ENCODE results near the gene SPATA33. TPM values are rescaled to one million over a fixed set of nuclear protein-coding genes. Genes with fewer than 3 reads are reported as not detected.

Gene SPATA33
- total and polyA plus RNA-seq, 2 donors, result 4.7 to 8.1 TPM

- WGBS, result 55% methylated on average over 17 of the region's 17 CpGs
- no peak overlapping the region for H3K27ac ChIP-seq (ENCODE audit: low read depth in 1 of 2, low read length in 1 of 2)
- peaks cover 0 to 4% of the 10 kb centered on the region in 2 donors for H3K27me3 ChIP-seq (ENCODE audit: control insufficient read depth in 2 of 2, insufficient read depth in 1 of 2, low read length in 1 of 2)
- no peaks in the 10 kb centered on the region for H3K36me3 ChIP-seq (ENCODE audit: control insufficient read depth in 2 of 2, insufficient read depth in 2 of 2, low read length in 1 of 2)
- H3K4me3 ChIP-seq (ENCODE audit: low read length in 2 of 2), result no peak overlapping the region
- peaks cover 0 to 18% of the 10 kb centered on the region in 2 donors for H3K9me3 ChIP-seq (ENCODE audit: control insufficient read depth in 2 of 2, insufficient read depth in 1 of 2, low read length in 1 of 2)
- no peak for DNase-seq (ENCODE audit: low read depth in 6 of 9, low spot score in 9 of 9)
- H3K4me1 ChIP-seq (ENCODE audit: control insufficient read depth in 2 of 2, insufficient read depth in 2 of 2, low read length in 2 of 2), result peaks cover 12 to 31% of the 10 kb centered on the region in 2 donors
These were observed 42.0 kb upstream of the SPATA33 start for GRCh38 chr16:89615596-89616090.

- Histone ChIP-seq H3K4me3 (ENCODE audit: low read length in 2 of 2) (no peak overlapping the region), H3K36me3 (ENCODE audit: control insufficient read depth in 2 of 2, insufficient read depth in 2 of 2, low read length in 1 of 2) (no peaks in the 10 kb centered on the region), H3K27ac (ENCODE audit: low read depth in 1 of 2, low read length in 1 of 2) (peak overlapping the region; percentile 17 to 19), H3K4me1 (ENCODE audit: control insufficient read depth in 2 of 2, insufficient read depth in 2 of 2, low read length in 2 of 2) (peaks cover 12 to 31% of the 10 kb centered on the region in 2 donors), H3K9me3 (ENCODE audit: control insufficient read depth in 2 of 2, insufficient read depth in 1 of 2, low read length in 1 of 2) (peaks cover 0 to 18% of the 10 kb centered on the region in 2 donors), H3K27me3 (ENCODE audit: control insufficient read depth in 2 of 2, insufficient read depth in 1 of 2, low read length in 1 of 2) (peaks cover 0 to 9% of the 10 kb centered on the region in 2 donors)
- 73% methylated on average over 20 of the region's 20 CpGs for WGBS
- no peak for DNase-seq (ENCODE audit: low read depth in 6 of 9, low spot score in 9 of 9)
These were observed 41.0 kb upstream of the SPATA33 start for GRCh38 chr16:89616623-89617022.

DNA sequence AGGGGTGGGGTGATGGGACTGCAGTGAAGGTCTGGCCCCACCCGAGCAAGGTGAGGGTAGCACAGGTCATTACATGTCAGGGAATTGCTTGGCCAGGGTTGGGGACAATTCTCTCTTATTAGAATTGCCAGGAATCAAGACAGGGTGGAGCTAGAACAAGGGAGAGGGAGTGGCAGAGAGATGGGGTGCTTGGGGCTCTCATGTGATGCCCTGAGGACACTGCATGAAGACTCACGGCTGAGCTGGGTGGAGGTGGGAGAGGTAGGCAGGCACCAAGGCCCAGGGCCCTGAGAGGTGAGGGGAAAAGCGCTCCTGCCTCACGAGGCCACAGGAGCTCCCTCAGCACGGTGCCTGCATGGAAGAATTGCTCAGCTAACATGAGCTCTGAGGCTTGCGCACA, 40.6 kb upstream of the SPATA33 start:
- peaks cover 0 to 18% of the 10 kb centered on the region in 2 donors for H3K9me3 ChIP-seq (ENCODE audit: control insufficient read depth in 2 of 2, insufficient read depth in 1 of 2, low read length in 1 of 2)
- H3K27ac ChIP-seq (ENCODE audit: low read depth in 1 of 2, low read length in 1 of 2), result peak overlapping the region; percentile 3 to 17
- 77% methylated on average over 6 of the region's 6 CpGs for WGBS
- H3K4me1 ChIP-seq (ENCODE audit: control insufficient read depth in 2 of 2, insufficient read depth in 2 of 2, low read length in 2 of 2), result peaks cover 12 to 31% of the 10 kb centered on the region in 2 donors
- no peaks in the 10 kb centered on the region for H3K36me3 ChIP-seq (ENCODE audit: control insufficient read depth in 2 of 2, insufficient read depth in 2 of 2, low read length in 1 of 2)
- DNase-seq (ENCODE audit: low read depth in 6 of 9, low spot score in 9 of 9), result no peak
- H3K4me3 ChIP-seq (ENCODE audit: low read length in 2 of 2), result no peak overlapping the region
- peaks cover 0 to 14% of the 10 kb centered on the region in 2 donors for H3K27me3 ChIP-seq (ENCODE audit: control insufficient read depth in 2 of 2, insufficient read depth in 1 of 2, low read length in 1 of 2)

DNA sequence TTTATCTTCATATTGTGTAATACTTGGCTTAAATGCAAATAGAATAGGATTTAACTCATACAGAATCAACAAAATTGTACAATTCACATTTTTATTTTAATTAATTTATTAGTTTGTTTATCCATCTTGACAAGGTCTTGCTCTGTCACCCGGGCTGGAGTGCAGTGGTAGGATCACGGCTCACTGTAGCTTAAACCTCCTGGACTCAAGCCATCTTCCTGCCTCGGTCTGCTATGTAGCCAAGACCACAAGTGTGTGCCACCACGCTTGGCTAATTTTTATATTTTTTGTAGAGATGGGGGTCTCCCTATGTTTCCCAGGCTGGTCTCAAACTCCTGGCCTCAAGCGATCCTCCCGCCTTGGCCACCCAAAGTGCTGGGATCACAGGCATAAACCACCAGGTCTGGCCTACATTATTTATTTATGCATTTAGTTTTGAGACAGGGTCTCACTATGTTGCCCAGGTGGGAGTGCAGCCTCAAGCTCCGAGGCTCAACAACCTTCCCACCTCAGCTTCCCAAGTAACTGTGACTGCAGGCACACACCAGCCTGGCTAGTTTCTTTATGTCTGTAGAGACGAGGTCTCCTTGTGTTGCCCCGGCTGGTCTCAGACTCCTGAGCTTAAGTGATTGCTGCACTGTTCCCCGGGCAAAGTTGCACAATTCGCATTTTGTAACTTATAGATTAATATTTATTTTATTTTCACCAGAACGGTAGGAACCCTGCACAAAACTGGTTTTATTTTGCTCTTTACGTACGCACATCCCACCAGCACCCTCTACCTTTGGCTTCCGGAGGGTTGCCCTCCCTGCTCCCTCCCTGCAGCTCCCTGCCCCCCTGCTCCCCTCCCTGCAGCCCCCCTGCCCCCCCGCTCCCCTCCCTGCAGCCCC, 39.3 kb upstream of the SPATA33 start:
- Histone ChIP-seq H3K4me3 (ENCODE audit: low read length in 2 of 2) (no peak overlapping the region), H3K4me1 (ENCODE audit: control insufficient read depth in 2 of 2, insufficient read depth in 2 of 2, low read length in 2 of 2) (peaks cover 3 to 18% of the 10 kb centered on the region in 2 donors), H3K27me3 (ENCODE audit: control insufficient read depth in 2 of 2, insufficient read depth in 1 of 2, low read length in 1 of 2) (peaks cover 0 to 25% of the 10 kb centered on the region in 2 donors), H3K27ac (ENCODE audit: low read depth in 1 of 2, low read length in 1 of 2) (no peak overlapping the region), H3K9me3 (ENCODE audit: control insufficient read depth in 2 of 2, insufficient read depth in 1 of 2, low read length in 1 of 2) (peaks cover 0 to 14% of the 10 kb centered on the region in 2 donors), H3K36me3 (ENCODE audit: control insufficient read depth in 2 of 2, insufficient read depth in 2 of 2, low read length in 1 of 2) (no peaks in the 10 kb centered on the region)
- WGBS, result 87% methylated on average over 15 of the region's 16 CpGs
- no peak for DNase-seq (ENCODE audit: low read depth in 6 of 9, low spot score in 9 of 9)

DNA sequence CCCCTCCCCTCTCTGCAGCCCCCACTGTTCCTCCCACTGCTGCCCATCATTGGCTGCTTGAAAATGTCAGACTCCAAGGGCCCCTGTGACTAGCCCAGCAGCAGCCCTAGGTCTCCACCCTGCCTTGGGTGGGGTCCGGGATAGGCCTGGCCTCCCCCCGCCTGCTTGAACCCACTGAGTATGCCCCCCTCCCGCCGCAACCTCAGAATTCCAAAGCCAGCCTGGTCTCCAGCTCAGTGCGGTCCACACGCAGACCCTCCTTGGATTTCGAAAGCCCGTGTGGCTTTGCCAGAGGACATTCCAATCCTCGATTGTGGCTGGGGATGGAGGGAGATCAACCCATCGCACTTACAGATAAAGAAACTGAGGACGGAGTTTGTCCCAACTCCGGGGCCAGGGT, 37.8 kb upstream of the SPATA33 start:
- 95% methylated on average over 12 of the region's 12 CpGs for WGBS
- Histone ChIP-seq H3K27me3 (ENCODE audit: control insufficient read depth in 2 of 2, insufficient read depth in 1 of 2, low read length in 1 of 2) (peaks cover 0 to 40% of the 10 kb centered on the region in 2 donors), H3K4me1 (ENCODE audit: control insufficient read depth in 2 of 2, insufficient read depth in 2 of 2, low read length in 2 of 2) (peaks cover 0 to 8% of the 10 kb centered on the region in 2 donors), H3K4me3 (ENCODE audit: low read length in 2 of 2) (no peak overlapping the region), H3K9me3 (ENCODE audit: control insufficient read depth in 2 of 2, insufficient read depth in 1 of 2, low read length in 1 of 2) (peaks cover 0 to 11% of the 10 kb centered on the region in 2 donors), H3K36me3 (ENCODE audit: control insufficient read depth in 2 of 2, insufficient read depth in 2 of 2, low read length in 1 of 2) (no peaks in the 10 kb centered on the region), H3K27ac (ENCODE audit: low read depth in 1 of 2, low read length in 1 of 2) (no peak overlapping the region)
- DNase-seq (ENCODE audit: low read depth in 6 of 9, low spot score in 9 of 9), result no peak

DNA sequence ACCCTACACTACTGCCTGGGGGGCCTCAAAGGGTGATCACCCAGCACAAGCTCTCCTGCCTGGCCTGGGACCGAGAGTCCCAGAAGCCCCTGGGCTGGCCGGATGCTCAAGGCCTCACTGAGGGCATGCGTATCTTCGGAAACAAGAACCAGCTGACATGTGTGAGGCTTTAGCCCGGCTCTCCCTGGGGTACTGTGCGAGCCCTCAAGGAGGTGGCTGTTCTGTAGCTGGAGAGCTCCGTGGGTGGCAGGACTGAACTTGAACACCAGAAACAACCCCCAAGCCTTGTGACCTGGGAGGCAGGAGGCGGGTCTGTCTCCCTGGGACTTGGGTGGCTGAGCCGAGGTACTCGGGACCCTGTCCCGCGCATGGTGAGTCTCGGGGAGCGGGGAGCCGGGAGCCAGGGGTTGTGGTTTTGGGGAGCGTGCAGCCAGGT, 37.2 kb upstream of the SPATA33 start:
- H3K4me1 ChIP-seq (ENCODE audit: control insufficient read depth in 2 of 2, insufficient read depth in 2 of 2, low read length in 2 of 2), result peaks cover 0 to 3% of the 10 kb centered on the region in 2 donors
- no peak overlapping the region for H3K27ac ChIP-seq (ENCODE audit: low read depth in 1 of 2, low read length in 1 of 2)
- 95% methylated on average over 16 of the region's 16 CpGs for WGBS
- H3K4me3 ChIP-seq (ENCODE audit: low read length in 2 of 2), result no peak overlapping the region
- H3K36me3 ChIP-seq (ENCODE audit: control insufficient read depth in 2 of 2, insufficient read depth in 2 of 2, low read length in 1 of 2), result no peaks in the 10 kb centered on the region
- H3K9me3 ChIP-seq (ENCODE audit: control insufficient read depth in 2 of 2, insufficient read depth in 1 of 2, low read length in 1 of 2), result peaks cover 0 to 10% of the 10 kb centered on the region in 2 donors
- DNase-seq (ENCODE audit: low read depth in 6 of 9, low spot score in 9 of 9), result no peak
- H3K27me3 ChIP-seq (ENCODE audit: control insufficient read depth in 2 of 2, insufficient read depth in 1 of 2, low read length in 1 of 2), result peaks cover 0 to 46% of the 10 kb centered on the region in 2 donors

DNA sequence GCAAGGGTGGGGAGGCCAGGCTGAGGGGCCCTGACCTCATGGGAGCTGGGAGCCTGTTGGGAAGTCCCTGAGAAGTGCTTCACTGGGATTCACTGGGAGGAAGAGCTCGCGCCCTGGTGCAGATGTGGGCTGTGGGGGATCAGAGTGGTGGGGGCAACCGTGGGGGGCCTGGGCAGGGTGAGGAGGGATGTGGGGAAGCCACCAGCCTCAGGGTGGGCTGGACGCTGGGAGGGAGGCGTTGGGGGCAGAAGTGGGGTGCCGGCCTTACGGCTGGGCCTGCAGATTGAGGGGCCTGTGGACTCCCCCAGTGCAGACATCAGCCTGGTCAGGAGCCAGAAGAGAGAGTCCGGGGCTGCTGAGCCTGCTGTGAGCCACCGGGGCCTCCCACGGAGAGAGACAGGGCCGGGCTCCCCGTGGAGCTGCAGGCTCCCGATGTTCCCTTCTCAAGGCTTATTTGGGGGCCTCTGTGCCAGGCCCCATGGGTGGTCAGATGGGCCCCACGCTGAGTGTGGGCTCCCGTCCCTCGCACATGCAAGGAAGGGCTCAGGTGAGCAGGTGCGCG, 36.4 kb upstream of the SPATA33 start:
- DNase-seq (ENCODE audit: low read depth in 6 of 9, low spot score in 9 of 9), result no peak
- WGBS, result 94% methylated on average over 18 of the region's 18 CpGs
- Histone ChIP-seq H3K9me3 (ENCODE audit: control insufficient read depth in 2 of 2, insufficient read depth in 1 of 2, low read length in 1 of 2) (peaks cover 0 to 10% of the 10 kb centered on the region in 2 donors), H3K4me3 (ENCODE audit: low read length in 2 of 2) (no peak overlapping the region), H3K27me3 (ENCODE audit: control insufficient read depth in 2 of 2, insufficient read depth in 1 of 2, low read length in 1 of 2) (peaks cover 0 to 51% of the 10 kb centered on the region in 2 donors), H3K27ac (ENCODE audit: low read depth in 1 of 2, low read length in 1 of 2) (no peak overlapping the region), H3K36me3 (ENCODE audit: control insufficient read depth in 2 of 2, insufficient read depth in 2 of 2, low read length in 1 of 2) (no peaks in the 10 kb centered on the region), H3K4me1 (ENCODE audit: control insufficient read depth in 2 of 2, insufficient read depth in 2 of 2, low read length in 2 of 2) (no peaks in the 10 kb centered on the region)

GRCh38 chr16:89621698-89622409, 35.8 kb upstream of the SPATA33 start:
- H3K27me3 ChIP-seq (ENCODE audit: control insufficient read depth in 2 of 2, insufficient read depth in 1 of 2, low read length in 1 of 2), result peaks cover 0 to 52% of the 10 kb centered on the region in 2 donors
- no peak for DNase-seq (ENCODE audit: low read depth in 6 of 9, low spot score in 9 of 9)
- no peaks in the 10 kb centered on the region for H3K4me1 ChIP-seq (ENCODE audit: control insufficient read depth in 2 of 2, insufficient read depth in 2 of 2, low read length in 2 of 2)
- H3K4me3 ChIP-seq (ENCODE audit: low read length in 2 of 2), result no peak overlapping the region
- peaks cover 0 to 3% of the 10 kb centered on the region in 2 donors for H3K9me3 ChIP-seq (ENCODE audit: control insufficient read depth in 2 of 2, insufficient read depth in 1 of 2, low read length in 1 of 2)
- no peaks in the 10 kb centered on the region for H3K36me3 ChIP-seq (ENCODE audit: control insufficient read depth in 2 of 2, insufficient read depth in 2 of 2, low read length in 1 of 2)
- WGBS, result 93% methylated on average over 32 of the region's 32 CpGs
- no peak overlapping the region for H3K27ac ChIP-seq (ENCODE audit: low read depth in 1 of 2, low read length in 1 of 2)

All from thymus (tissue), 11 donors.